Measurements from ENCODE around the gene NUMBL. TPM values are rescaled to one million over a fixed set of nuclear protein-coding genes. Genes with fewer than 3 reads are reported as not detected.

The NUMBL gene
- total and polyA plus RNA-seq, 2 of the 8 experiments (the other 6 are each of a cell fraction or from before 2014, with no cell fraction given), result 13.5 to 24.8 TPM

- CTCF ChIA-PET (ENCODE audit: partially characterized antibody), result interaction anchor here (1.7 to 2.0 kb wide), 4 partner anchors 10 to 27 kb away, joined by 4 to 6 read pairs (median 4); partner anchors contain the start of genes COQ8B and ITPKC
- no peak for TF ChIP-seq RFX5 (IDR thresholded peaks at IDR 0.05; ENCODE audit: borderline replicate concordance, low read depth, low read length)
- TF ChIP-seq BCL11A (IDR thresholded peaks at IDR 0.05; ENCODE audit: low read depth in 2 of 2, low read length in 2 of 2), result no peak
- no peak for TF ChIP-seq KDM1A (IDR thresholded peaks at IDR 0.05; ENCODE audit: borderline replicate concordance, low read length)
- no peak for TF ChIP-seq CREB1 (IDR thresholded peaks at IDR 0.05)
- no peak for TF ChIP-seq CBX8 (IDR thresholded peaks at IDR 0.05; ENCODE audit: borderline replicate concordance, low read depth, low read length)
- TF ChIP-seq RNF2 (IDR thresholded peaks at IDR 0.05; ENCODE audit: borderline replicate concordance, low read depth, low read length, missing control alignments, poor library complexity, severe bottlenecking), result no peak
- no peak for TF ChIP-seq POU5F1 (IDR thresholded peaks at IDR 0.05; ENCODE audit: low read depth, low read length)
- TF ChIP-seq TBP (IDR thresholded peaks at IDR 0.05; ENCODE audit: low read depth, low read length), result no peak
- TF ChIP-seq GABPA (IDR thresholded peaks at IDR 0.05; ENCODE audit: borderline replicate concordance, insufficient read depth, low read length), result no peak
- TF ChIP-seq SIRT6 (IDR thresholded peaks at IDR 0.05; ENCODE audit: low read length), result no peak
Observed at GRCh38 chr19:40736661-40737060, 46.2 kb upstream of the NUMBL start.

More at GRCh38 chr19:40736661-40737060, 46.2 kb upstream of the NUMBL start:
- H3K27me3 ChIP-seq (replicated peaks in 1 of 4; ENCODE audit: control insufficient read depth in 3 of 4, extremely low read depth in 1 of 4, insufficient read depth in 3 of 4, low read length in 3 of 4), result no peaks in the 10 kb centered on the region
- H3K23me2 ChIP-seq (ENCODE audit: low read depth, low read length), result no peaks in the 10 kb centered on the region
- DNase-seq (ENCODE audit: low read depth in 1 of 2, low spot score in 2 of 2), result no peak
- no peak overlapping the region for H3K9ac ChIP-seq (replicated peaks in 1 of 4; ENCODE audit: extremely low read depth in 1 of 4, low read depth in 3 of 4, low read length in 3 of 4)
- no peak overlapping the region for H3K56ac ChIP-seq (replicated peaks; ENCODE audit: insufficient read length, low read depth, low read length)
- H2AFZ ChIP-seq (ENCODE audit: low read length), result no peak overlapping the region
- H3K4me1 ChIP-seq (replicated peaks in 1 of 4; ENCODE audit: control insufficient read depth in 3 of 4, insufficient read depth in 4 of 4, low read length in 3 of 4), result no peaks in the 10 kb centered on the region; a peak in 2 of 7 replicates
- no peak overlapping the region for H2BK20ac ChIP-seq (ENCODE audit: low read length)
- FAIRE-seq, result no peak
- peaks cover 3 to 32% (median 17%) of the 10 kb centered on the region in 4 experiments; a peak in 5 of 8 replicates for H3K36me3 ChIP-seq (ENCODE audit: control insufficient read depth in 2 of 4, insufficient read depth in 4 of 4, low read length in 3 of 4)
- no peak overlapping the region for H4K91ac ChIP-seq (replicated peaks; ENCODE audit: insufficient read length, low read length)
- no peaks in the 10 kb centered on the region for H3K79me2 ChIP-seq (ENCODE audit: control insufficient read depth in 1 of 2, insufficient read depth in 2 of 2, low read length in 2 of 2)
- no peak overlapping the region for H3K4ac ChIP-seq (replicated peaks; ENCODE audit: insufficient read length, low read depth, low read length)
- POLR2A ChIA-PET (ENCODE audit: partially characterized antibody), result interaction anchor here (0.6 to 12.4 kb wide), 6 partner anchors 9 to 25 kb away, joined by 3 to 120 read pairs (median 6); partner anchors contain the start of genes ACTMAP and SNRPA
- no peak overlapping the region for H2BK5ac ChIP-seq (ENCODE audit: low read depth, low read length)
- no peaks in the 10 kb centered on the region for H3K9me3 ChIP-seq (ENCODE audit: insufficient read depth in 2 of 2, low read depth in 1 of 2, low read length in 1 of 2)
- no peak overlapping the region for H2BK15ac ChIP-seq (ENCODE audit: low read length)
- no peak overlapping the region for H3K18ac ChIP-seq (ENCODE audit: extremely low read depth, low read length)
- H4K20me1 ChIP-seq (replicated peaks in 1 of 2; ENCODE audit: control insufficient read depth in 1 of 2, insufficient read depth in 2 of 2, low read length in 2 of 2), result peaks cover 0 to 10% of the 10 kb centered on the region in 2 experiments
- H2AK5ac ChIP-seq (ENCODE audit: low read depth, low read length), result no peak overlapping the region
- no peak overlapping the region for H3K27ac ChIP-seq (ENCODE audit: low read depth, low read length)
- 90% methylated on average over 9 of the region's 9 CpGs; no CpG with 5 or more reads in 1 of the 2 experiments for WGBS, 2 experiments (ENCODE audit: extremely low coverage in 1 of 2, insufficient coverage in 1 of 2, insufficient read length in 1 of 2, insufficient replicate concordance in 2 of 2, low coverage in 1 of 2, low lambda C conversion rate in 2 of 2, missing lambda C conversion rate in 1 of 2)
- no peak overlapping the region for H3K4me3 ChIP-seq (ENCODE audit: extremely low read depth in 1 of 4, insufficient read depth in 2 of 4, low read depth in 3 of 4, low read length in 4 of 4)
- H4K8ac ChIP-seq (ENCODE audit: extremely low read depth, insufficient read depth, low read length), result no peak overlapping the region
- no peak overlapping the region for H3K23ac ChIP-seq (ENCODE audit: insufficient read length)
- no peaks in the 10 kb centered on the region for H3K79me1 ChIP-seq (ENCODE audit: low read depth, low read length)
- no peak overlapping the region for H3K14ac ChIP-seq (ENCODE audit: insufficient read length)
- no peak overlapping the region for H2BK12ac ChIP-seq (ENCODE audit: low read depth, low read length)
- H2BK120ac ChIP-seq (replicated peaks; ENCODE audit: low read depth, low read length), result no peak overlapping the region
- H4K5ac ChIP-seq (ENCODE audit: insufficient read length, low read depth, low read length), result no peak overlapping the region
- H3K4me2 ChIP-seq (ENCODE audit: insufficient read depth in 1 of 2, low read depth in 2 of 2, low read length in 2 of 2), result no peak overlapping the region
